ENCODE results near the gene ZNF790.

Gene ZNF790

DNA sequence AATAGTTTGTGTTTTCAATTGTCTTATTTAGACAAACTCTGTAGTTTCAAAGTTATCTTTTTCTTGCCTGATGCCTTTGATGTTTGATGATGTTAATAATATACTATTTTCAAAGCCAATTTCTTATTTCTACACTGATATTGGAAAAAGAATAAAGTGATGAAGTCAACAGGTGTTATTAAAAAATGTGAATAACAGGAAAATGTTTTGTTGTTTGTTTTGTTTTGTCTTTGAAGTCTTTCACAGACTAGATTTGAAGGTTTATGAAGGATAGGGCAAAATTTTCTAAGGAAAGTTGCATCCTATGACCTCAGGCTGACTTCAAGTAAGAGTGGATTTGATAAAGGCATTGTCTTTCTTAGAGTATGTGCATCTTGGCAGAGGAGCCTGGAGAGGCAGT, 31.2 kb downstream of the ZNF790 start:
- ATAC-seq: no peak
- TF ChIP-seq ZFP30 (CRISPR knock-in tag; IDR thresholded peaks at IDR 0.05) (no peak), SNAI2 (CRISPR knock-in tag; IDR thresholded peaks at IDR 0.05) (no peak), ZNF70 (CRISPR knock-in tag; IDR thresholded peaks at IDR 0.05) (no peak), TCF4 (CRISPR knock-in tag; IDR thresholded peaks at IDR 0.05; ENCODE audit: borderline replicate concordance) (no peak), ESRRG (CRISPR knock-in tag; IDR thresholded peaks at IDR 0.05) (no peak), PPARA (CRISPR knock-in tag; IDR thresholded peaks at IDR 0.05; ENCODE audit: borderline replicate concordance) (no peak), GLIS3 (CRISPR knock-in tag; IDR thresholded peaks at IDR 0.05) (no peak), ISL1 (CRISPR knock-in tag; IDR thresholded peaks at IDR 0.05) (no peak), ZNF8 (CRISPR knock-in tag; IDR thresholded peaks at IDR 0.05) (no peak), CSDC2 (CRISPR knock-in tag; IDR thresholded peaks at IDR 0.05) (no peak), RARB (CRISPR knock-in tag; IDR thresholded peaks at IDR 0.05) (no peak), ARNTL (CRISPR knock-in tag; IDR thresholded peaks at IDR 0.05; ENCODE audit: borderline replicate concordance, low read depth) (no peak), ZFP3 (CRISPR knock-in tag; IDR thresholded peaks at IDR 0.05) (no peak), OSR1 (CRISPR knock-in tag; IDR thresholded peaks at IDR 0.05) (no peak), BACH2 (CRISPR knock-in tag; IDR thresholded peaks at IDR 0.05; ENCODE audit: borderline replicate concordance) (no peak), TOX (CRISPR knock-in tag; IDR thresholded peaks at IDR 0.05; ENCODE audit: borderline replicate concordance) (no peak)
- TF ChIP-seq, protein P1, sequence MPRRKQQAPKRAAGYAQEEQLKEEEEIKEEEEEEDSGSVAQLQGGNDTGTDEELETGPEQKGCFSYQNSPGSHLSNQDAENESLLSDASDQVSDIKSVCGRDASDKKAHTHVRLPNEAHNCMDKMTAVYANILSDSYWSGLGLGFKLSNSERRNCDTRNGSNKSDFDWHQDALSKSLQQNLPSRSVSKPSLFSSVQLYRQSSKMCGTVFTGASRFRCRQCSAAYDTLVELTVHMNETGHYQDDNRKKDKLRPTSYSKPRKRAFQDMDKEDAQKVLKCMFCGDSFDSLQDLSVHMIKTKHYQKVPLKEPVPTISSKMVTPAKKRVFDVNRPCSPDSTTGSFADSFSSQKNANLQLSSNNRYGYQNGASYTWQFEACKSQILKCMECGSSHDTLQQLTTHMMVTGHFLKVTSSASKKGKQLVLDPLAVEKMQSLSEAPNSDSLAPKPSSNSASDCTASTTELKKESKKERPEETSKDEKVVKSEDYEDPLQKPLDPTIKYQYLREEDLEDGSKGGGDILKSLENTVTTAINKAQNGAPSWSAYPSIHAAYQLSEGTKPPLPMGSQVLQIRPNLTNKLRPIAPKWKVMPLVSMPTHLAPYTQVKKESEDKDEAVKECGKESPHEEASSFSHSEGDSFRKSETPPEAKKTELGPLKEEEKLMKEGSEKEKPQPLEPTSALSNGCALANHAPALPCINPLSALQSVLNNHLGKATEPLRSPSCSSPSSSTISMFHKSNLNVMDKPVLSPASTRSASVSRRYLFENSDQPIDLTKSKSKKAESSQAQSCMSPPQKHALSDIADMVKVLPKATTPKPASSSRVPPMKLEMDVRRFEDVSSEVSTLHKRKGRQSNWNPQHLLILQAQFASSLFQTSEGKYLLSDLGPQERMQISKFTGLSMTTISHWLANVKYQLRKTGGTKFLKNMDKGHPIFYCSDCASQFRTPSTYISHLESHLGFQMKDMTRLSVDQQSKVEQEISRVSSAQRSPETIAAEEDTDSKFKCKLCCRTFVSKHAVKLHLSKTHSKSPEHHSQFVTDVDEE (CRISPR knock-in tag; IDR thresholded peaks at IDR 0.05): no peak
- TF ChIP-seq, protein P2, sequence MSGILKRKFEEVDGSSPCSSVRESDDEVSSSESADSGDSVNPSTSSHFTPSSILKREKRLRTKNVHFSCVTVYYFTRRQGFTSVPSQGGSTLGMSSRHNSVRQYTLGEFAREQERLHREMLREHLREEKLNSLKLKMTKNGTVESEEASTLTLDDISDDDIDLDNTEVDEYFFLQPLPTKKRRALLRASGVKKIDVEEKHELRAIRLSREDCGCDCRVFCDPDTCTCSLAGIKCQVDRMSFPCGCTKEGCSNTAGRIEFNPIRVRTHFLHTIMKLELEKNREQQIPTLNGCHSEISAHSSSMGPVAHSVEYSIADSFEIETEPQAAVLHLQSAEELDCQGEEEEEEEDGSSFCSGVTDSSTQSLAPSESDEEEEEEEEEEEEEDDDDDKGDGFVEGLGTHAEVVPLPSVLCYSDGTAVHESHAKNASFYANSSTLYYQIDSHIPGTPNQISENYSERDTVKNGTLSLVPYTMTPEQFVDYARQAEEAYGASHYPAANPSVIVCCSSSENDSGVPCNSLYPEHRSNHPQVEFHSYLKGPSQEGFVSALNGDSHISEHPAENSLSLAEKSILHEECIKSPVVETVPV (CRISPR knock-in tag; IDR thresholded peaks at IDR 0.05): no peak
- TF ChIP-seq, protein P3, sequence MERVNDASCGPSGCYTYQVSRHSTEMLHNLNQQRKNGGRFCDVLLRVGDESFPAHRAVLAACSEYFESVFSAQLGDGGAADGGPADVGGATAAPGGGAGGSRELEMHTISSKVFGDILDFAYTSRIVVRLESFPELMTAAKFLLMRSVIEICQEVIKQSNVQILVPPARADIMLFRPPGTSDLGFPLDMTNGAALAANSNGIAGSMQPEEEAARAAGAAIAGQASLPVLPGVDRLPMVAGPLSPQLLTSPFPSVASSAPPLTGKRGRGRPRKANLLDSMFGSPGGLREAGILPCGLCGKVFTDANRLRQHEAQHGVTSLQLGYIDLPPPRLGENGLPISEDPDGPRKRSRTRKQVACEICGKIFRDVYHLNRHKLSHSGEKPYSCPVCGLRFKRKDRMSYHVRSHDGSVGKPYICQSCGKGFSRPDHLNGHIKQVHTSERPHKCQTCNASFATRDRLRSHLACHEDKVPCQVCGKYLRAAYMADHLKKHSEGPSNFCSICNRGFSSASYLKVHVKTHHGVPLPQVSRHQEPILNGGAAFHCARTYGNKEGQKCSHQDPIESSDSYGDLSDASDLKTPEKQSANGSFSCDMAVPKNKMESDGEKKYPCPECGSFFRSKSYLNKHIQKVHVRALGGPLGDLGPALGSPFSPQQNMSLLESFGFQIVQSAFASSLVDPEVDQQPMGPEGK (CRISPR knock-in tag; IDR thresholded peaks at IDR 0.05; ENCODE audit: borderline replicate concordance): no peak
- TF ChIP-seq, protein P4, sequence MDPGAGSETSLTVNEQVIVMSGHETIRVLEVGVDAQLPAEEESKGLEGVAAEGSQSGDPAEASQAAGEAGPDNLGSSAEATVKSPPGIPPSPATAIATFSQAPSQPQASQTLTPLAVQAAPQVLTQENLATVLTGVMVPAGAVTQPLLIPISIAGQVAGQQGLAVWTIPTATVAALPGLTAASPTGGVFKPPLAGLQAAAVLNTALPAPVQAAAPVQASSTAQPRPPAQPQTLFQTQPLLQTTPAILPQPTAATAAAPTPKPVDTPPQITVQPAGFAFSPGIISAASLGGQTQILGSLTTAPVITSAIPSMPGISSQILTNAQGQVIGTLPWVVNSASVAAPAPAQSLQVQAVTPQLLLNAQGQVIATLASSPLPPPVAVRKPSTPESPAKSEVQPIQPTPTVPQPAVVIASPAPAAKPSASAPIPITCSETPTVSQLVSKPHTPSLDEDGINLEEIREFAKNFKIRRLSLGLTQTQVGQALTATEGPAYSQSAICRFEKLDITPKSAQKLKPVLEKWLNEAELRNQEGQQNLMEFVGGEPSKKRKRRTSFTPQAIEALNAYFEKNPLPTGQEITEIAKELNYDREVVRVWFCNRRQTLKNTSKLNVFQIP (CRISPR knock-in tag; IDR thresholded peaks at IDR 0.05; ENCODE audit: borderline replicate concordance, low read depth): no peak

DNA sequence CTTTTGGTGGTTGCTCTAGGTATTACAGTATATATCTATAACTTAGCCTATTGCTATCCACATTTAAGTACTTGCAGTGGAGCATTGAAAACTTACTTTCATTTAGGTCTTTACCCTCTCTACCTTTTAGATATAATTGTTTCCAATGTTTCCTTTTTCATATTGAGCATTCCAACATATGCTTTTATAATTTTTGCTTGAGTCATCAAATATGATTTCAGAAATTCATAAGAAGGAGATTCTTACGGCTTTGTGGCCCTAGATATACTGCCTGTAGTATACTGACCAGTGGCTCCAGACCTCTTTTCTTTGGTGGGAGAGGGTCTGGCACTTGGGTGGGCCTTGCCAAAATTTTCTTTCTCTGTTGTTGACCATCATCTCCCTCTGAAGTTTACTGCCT, 32.8 kb downstream of the ZNF790 start:
- ATAC-seq: no peak
- TF ChIP-seq, protein P4 (CRISPR knock-in tag; IDR thresholded peaks at IDR 0.05; ENCODE audit: borderline replicate concordance, low read depth): no peak
- TF ChIP-seq, protein P1 (CRISPR knock-in tag; IDR thresholded peaks at IDR 0.05): no peak
- TF ChIP-seq BACH2 (CRISPR knock-in tag; IDR thresholded peaks at IDR 0.05; ENCODE audit: borderline replicate concordance) (no peak), GLIS3 (CRISPR knock-in tag; IDR thresholded peaks at IDR 0.05) (no peak), CSDC2 (CRISPR knock-in tag; IDR thresholded peaks at IDR 0.05) (no peak), ESRRG (CRISPR knock-in tag; IDR thresholded peaks at IDR 0.05) (no peak), PPARA (CRISPR knock-in tag; IDR thresholded peaks at IDR 0.05; ENCODE audit: borderline replicate concordance) (no peak), SNAI2 (CRISPR knock-in tag; IDR thresholded peaks at IDR 0.05) (no peak), ZNF70 (CRISPR knock-in tag; IDR thresholded peaks at IDR 0.05) (no peak), ZFP30 (CRISPR knock-in tag; IDR thresholded peaks at IDR 0.05) (no peak), ZNF565 (CRISPR knock-in tag; conservative IDR thresholded peaks at IDR 0.05; ENCODE audit: low read depth) (no peak), OSR1 (CRISPR knock-in tag; IDR thresholded peaks at IDR 0.05) (no peak), ARNTL (CRISPR knock-in tag; IDR thresholded peaks at IDR 0.05; ENCODE audit: borderline replicate concordance, low read depth) (no peak), TOX (CRISPR knock-in tag; IDR thresholded peaks at IDR 0.05; ENCODE audit: borderline replicate concordance) (no peak), RARB (CRISPR knock-in tag; IDR thresholded peaks at IDR 0.05) (no peak), ZC3H10 (CRISPR knock-in tag; IDR thresholded peaks at IDR 0.05) (no peak)
- TF ChIP-seq, protein P2 (CRISPR knock-in tag; IDR thresholded peaks at IDR 0.05): no peak
- TF ChIP-seq, protein P3 (CRISPR knock-in tag; IDR thresholded peaks at IDR 0.05; ENCODE audit: borderline replicate concordance): no peak

Measured in SK-N-SH treated with all-trans-retinoic acid at 6 μM for 48 hours (cell line).